ENCODE results near the gene SORBS2.

DNA sequence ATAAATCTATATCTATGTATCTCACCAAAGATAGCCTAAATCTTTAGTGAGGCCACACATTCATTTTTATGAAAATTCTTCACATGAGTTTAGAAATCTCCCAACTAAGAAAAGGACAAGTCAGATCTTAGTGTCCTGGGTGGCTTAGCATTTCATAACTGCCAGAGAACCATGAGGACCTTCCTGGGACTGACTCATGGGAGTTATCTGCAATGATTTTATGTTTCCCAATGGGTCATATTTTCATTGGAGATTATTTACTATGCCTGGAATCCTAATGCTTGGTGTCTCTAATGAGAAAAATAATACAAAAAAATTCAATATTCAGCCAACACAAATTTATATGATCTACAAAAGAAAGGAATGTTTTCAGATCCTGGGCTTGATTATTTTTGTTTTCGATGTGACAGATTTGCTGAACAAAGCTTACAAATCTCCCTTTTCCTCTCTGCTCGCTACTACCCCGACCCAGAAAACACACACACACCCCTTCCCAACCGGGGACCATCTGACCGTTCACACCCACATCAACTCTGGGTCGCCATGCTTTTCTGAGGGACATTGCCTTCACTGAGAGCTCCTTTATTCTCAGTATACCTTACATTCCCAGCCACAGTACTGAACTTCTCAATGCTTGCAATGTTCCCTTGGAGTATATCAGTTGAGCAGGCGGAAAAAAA, 40.1 kb downstream of the SORBS2 start:
- TF ChIP-seq, protein P1, sequence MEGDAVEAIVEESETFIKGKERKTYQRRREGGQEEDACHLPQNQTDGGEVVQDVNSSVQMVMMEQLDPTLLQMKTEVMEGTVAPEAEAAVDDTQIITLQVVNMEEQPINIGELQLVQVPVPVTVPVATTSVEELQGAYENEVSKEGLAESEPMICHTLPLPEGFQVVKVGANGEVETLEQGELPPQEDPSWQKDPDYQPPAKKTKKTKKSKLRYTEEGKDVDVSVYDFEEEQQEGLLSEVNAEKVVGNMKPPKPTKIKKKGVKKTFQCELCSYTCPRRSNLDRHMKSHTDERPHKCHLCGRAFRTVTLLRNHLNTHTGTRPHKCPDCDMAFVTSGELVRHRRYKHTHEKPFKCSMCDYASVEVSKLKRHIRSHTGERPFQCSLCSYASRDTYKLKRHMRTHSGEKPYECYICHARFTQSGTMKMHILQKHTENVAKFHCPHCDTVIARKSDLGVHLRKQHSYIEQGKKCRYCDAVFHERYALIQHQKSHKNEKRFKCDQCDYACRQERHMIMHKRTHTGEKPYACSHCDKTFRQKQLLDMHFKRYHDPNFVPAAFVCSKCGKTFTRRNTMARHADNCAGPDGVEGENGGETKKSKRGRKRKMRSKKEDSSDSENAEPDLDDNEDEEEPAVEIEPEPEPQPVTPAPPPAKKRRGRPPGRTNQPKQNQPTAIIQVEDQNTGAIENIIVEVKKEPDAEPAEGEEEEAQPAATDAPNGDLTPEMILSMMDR (IDR thresholded peaks at IDR 0.05), result no peak
- TF ChIP-seq POLR2A (IDR thresholded peaks at IDR 0.05), result no peak
- TF ChIP-seq POLR2AphosphoS5 (IDR thresholded peaks at IDR 0.05), result no peak
- no peak for TF ChIP-seq EP300 (IDR thresholded peaks at IDR 0.05)
